HG03442 (cell line): Measurements from ENCODE around the gene C2orf72.
"Not testable (repeated sequence)": the region's sequence is repeated elsewhere in the genome, so short reads cannot be mapped to it uniquely, and the experiment has no call there.

Experiments used
- ATAC-seq: cut with Tn5 transposase; IDR thresholded peaks from one replicate; pipeline ENCODE4 v1.9.1; 2021; ENCODE audit warnings: mild to moderate bottlenecking, moderate library complexity; ENCODE audit not compliant: unreplicated experiment

C2orf72 gene

GRCh38 chr2:231013820-231014219 is 23.5 kb upstream of the C2orf72 start:
- no peak for ATAC-seq

GRCh38 chr2:231015478-231015877 is 21.8 kb upstream of the C2orf72 start:
- ATAC-seq: no peak

- no peak for ATAC-seq
These were observed 21.4 kb upstream of the C2orf72 start for GRCh38 chr2:231015926-231016325.

GRCh38 chr2:231016566-231017230 is 20.6 kb upstream of the C2orf72 start:
- no peak for ATAC-seq

GRCh38 chr2:231017231-231017598 is 20.1 kb upstream of the C2orf72 start:
- ATAC-seq: no peak

- no peak for ATAC-seq
These were observed 19.1 kb upstream of the C2orf72 start for GRCh38 chr2:231018184-231018583.

GRCh38 chr2:231025059-231025458 is 12.3 kb upstream of the C2orf72 start:
- ATAC-seq: not testable (repeated sequence)

- ATAC-seq: no peak
These were observed 8.4 kb upstream of the C2orf72 start for GRCh38 chr2:231028889-231029288.

GRCh38 chr2:231029563-231029962 is 7.8 kb upstream of the C2orf72 start:
- no peak for ATAC-seq

- no peak for ATAC-seq
These were observed 6.6 kb upstream of the C2orf72 start for GRCh38 chr2:231030725-231031124.

GRCh38 chr2:231032575-231033140 is 4.7 kb upstream of the C2orf72 start:
- no peak for ATAC-seq

GRCh38 chr2:231033147-231034132 is 3.9 kb upstream of the C2orf72 start:
- ATAC-seq: no peak

- no peak for ATAC-seq
These were observed 2.9 kb upstream of the C2orf72 start for GRCh38 chr2:231034291-231034882.

GRCh38 chr2:231036131-231036530 is 1.2 kb upstream of the C2orf72 start:
- no peak for ATAC-seq

GRCh38 chr2:231036578-231037106 is 681 bp upstream of the C2orf72 start:
- no peak for ATAC-seq

GRCh38 chr2:231037731-231038482 is 584 bp downstream of the C2orf72 start:
- no peak for ATAC-seq

- ATAC-seq: no peak
These were observed 1.4 kb downstream of the C2orf72 start for GRCh38 chr2:231038483-231039293.

- ATAC-seq: no peak
These were observed 2.0 kb downstream of the C2orf72 start for GRCh38 chr2:231039294-231039664.

- ATAC-seq: no peak
These were observed 2.6 kb downstream of the C2orf72 start for GRCh38 chr2:231039821-231040364.
